GM23338 (cell line): ENCODE measurements around the gene FAM120A.

ENCODE experiments used
- CREB1 ChIP-seq: fragments of 250-450 bp; sonication (Bioruptor Pico); IDR thresholded peaks from 2 replicates; pipeline ENCODE4 v1.5.0; 2020; ENCODE audit warnings: low read depth, mild to moderate bottlenecking, moderate library complexity
- EZH2 ChIP-seq: fragments of 200-600 bp; sonication (generic); IDR thresholded peaks from one replicate; pipeline ENCODE4 v1.8.0; 2017; ENCODE audit warnings: antibody characterized with exemption, mild to moderate bottlenecking, low read depth; ENCODE audit not compliant: unreplicated experiment
- EZH2phosphoT487 ChIP-seq: fragments of 200-600 bp; sonication (generic); IDR thresholded peaks from one replicate; pipeline ENCODE4 v1.8.1; 2018; ENCODE audit warnings: antibody characterized with exemption; ENCODE audit not compliant: unreplicated experiment
- JUNB ChIP-seq: IDR thresholded peaks from one replicate; pipeline ENCODE4 v1.6.1; 2016; ENCODE audit warnings: antibody characterized with exemption; ENCODE audit not compliant: unreplicated experiment
- POLR2AphosphoS5 ChIP-seq: IDR thresholded peaks from 2 replicates; pipeline ENCODE4 v1.6.1; 2016; ENCODE audit warnings: antibody characterized with exemption, low read depth
- STAT1 ChIP-seq: IDR thresholded peaks from one replicate; pipeline ENCODE4 v1.6.1; 2016; ENCODE audit warnings: antibody characterized with exemption; ENCODE audit not compliant: unreplicated experiment
- ZNF114 ChIP-seq: fragments of 250-450 bp; sonication (Bioruptor Pico); IDR thresholded peaks from 2 replicates; pipeline ENCODE4 v1.5.0; 2020; ENCODE audit warnings: mild to moderate bottlenecking, moderate library complexity
- ZNF331 ChIP-seq: fragments of 250-450 bp; sonication (Bioruptor Pico); IDR thresholded peaks from 2 replicates; pipeline ENCODE4 v1.5.0; 2020; ENCODE audit warnings: low read depth, mild to moderate bottlenecking, moderate library complexity
- TF ChIP-seq, protein P1 (sequence below), 2 experiments: fragments of 200-600 bp in 1 of 2; sonication (generic) in 1 of 2; conservative IDR thresholded peaks; 2 replicates each; pipeline versions ENCODE4 v1.5.1 to v1.6.1; 2016 to 2017; ENCODE audit warnings: antibody characterized with exemption in 2 of 2, low read depth in 2 of 2, mild to moderate bottlenecking in 2 of 2, moderate library complexity in 1 of 2
- TF ChIP-seq, protein P2 (sequence below): IDR thresholded peaks from one replicate; pipeline ENCODE4 v1.6.1; 2018; ENCODE audit warnings: antibody characterized with exemption; ENCODE audit not compliant: unreplicated experiment
- TF ChIP-seq, protein P3 (sequence below): IDR thresholded peaks from 2 replicates; pipeline ENCODE4 v1.6.1; 2016; ENCODE audit warnings: antibody characterized with exemption

DNA sequence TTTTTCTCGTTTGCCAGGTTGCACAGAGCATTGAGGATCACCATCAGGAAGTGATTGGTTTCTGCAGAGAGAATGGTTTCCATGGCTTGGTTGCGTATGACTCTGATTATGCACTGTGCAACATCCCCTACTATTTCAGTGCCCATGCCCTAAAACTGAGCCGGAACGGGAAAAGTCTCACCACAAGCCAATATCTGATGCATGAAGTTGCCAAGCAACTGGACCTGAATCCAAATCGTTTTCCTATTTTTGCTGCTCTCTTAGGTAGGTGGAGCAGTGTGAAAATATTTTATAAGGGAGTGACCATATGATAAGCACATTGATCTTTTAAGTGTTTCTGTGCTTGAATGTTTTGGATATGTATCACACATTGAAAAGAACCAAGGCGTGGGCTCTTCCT lies 19.6 kb downstream of the FAM120A start:
- TF ChIP-seq EZH2 (no peak), POLR2AphosphoS5 (no peak), STAT1 (no peak), EZH2phosphoT487 (no peak), JUNB (no peak), ZNF114 (CRISPR knock-in tag) (no peak), CREB1 (CRISPR knock-in tag) (no peak), ZNF331 (CRISPR knock-in tag) (no peak)
- TF ChIP-seq, protein P1, sequence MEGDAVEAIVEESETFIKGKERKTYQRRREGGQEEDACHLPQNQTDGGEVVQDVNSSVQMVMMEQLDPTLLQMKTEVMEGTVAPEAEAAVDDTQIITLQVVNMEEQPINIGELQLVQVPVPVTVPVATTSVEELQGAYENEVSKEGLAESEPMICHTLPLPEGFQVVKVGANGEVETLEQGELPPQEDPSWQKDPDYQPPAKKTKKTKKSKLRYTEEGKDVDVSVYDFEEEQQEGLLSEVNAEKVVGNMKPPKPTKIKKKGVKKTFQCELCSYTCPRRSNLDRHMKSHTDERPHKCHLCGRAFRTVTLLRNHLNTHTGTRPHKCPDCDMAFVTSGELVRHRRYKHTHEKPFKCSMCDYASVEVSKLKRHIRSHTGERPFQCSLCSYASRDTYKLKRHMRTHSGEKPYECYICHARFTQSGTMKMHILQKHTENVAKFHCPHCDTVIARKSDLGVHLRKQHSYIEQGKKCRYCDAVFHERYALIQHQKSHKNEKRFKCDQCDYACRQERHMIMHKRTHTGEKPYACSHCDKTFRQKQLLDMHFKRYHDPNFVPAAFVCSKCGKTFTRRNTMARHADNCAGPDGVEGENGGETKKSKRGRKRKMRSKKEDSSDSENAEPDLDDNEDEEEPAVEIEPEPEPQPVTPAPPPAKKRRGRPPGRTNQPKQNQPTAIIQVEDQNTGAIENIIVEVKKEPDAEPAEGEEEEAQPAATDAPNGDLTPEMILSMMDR (conservative IDR thresholded peaks at IDR 0.05; ENCODE audit: low read depth in 2 of 2), result no peak
- TF ChIP-seq, protein P2, sequence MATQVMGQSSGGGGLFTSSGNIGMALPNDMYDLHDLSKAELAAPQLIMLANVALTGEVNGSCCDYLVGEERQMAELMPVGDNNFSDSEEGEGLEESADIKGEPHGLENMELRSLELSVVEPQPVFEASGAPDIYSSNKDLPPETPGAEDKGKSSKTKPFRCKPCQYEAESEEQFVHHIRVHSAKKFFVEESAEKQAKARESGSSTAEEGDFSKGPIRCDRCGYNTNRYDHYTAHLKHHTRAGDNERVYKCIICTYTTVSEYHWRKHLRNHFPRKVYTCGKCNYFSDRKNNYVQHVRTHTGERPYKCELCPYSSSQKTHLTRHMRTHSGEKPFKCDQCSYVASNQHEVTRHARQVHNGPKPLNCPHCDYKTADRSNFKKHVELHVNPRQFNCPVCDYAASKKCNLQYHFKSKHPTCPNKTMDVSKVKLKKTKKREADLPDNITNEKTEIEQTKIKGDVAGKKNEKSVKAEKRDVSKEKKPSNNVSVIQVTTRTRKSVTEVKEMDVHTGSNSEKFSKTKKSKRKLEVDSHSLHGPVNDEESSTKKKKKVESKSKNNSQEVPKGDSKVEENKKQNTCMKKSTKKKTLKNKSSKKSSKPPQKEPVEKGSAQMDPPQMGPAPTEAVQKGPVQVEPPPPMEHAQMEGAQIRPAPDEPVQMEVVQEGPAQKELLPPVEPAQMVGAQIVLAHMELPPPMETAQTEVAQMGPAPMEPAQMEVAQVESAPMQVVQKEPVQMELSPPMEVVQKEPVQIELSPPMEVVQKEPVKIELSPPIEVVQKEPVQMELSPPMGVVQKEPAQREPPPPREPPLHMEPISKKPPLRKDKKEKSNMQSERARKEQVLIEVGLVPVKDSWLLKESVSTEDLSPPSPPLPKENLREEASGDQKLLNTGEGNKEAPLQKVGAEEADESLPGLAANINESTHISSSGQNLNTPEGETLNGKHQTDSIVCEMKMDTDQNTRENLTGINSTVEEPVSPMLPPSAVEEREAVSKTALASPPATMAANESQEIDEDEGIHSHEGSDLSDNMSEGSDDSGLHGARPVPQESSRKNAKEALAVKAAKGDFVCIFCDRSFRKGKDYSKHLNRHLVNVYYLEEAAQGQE, result no peak
- TF ChIP-seq, protein P3, sequence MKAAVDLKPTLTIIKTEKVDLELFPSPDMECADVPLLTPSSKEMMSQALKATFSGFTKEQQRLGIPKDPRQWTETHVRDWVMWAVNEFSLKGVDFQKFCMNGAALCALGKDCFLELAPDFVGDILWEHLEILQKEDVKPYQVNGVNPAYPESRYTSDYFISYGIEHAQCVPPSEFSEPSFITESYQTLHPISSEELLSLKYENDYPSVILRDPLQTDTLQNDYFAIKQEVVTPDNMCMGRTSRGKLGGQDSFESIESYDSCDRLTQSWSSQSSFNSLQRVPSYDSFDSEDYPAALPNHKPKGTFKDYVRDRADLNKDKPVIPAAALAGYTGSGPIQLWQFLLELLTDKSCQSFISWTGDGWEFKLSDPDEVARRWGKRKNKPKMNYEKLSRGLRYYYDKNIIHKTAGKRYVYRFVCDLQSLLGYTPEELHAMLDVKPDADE, result no peak
